Right kidney (tissue), 1 donor: ENCODE measurements around the gene CFAP65.

Source experiments
- DNase-seq: peaks from one replicate; pipeline ENCODE4 v3.0.0-alpha.2; 2016

The CFAP65 gene

GRCh38 chr2:219059725-219060682, 18.7 kb upstream of the CFAP65 start:
- DNase-seq, result peak; percentile 57

GRCh38 chr2:219059375-219059724, 18.0 kb upstream of the CFAP65 start:
- no peak for DNase-seq

- peak; percentile 62 for DNase-seq
These were observed 17.4 kb upstream of the CFAP65 start for GRCh38 chr2:219058541-219059374.

GRCh38 chr2:219057709-219058540, 16.6 kb upstream of the CFAP65 start:
- peak; percentile 67 for DNase-seq

- DNase-seq, result peak; percentile 19
These were observed 15.8 kb upstream of the CFAP65 start for GRCh38 chr2:219056896-219057708.

- DNase-seq, result no peak
These were observed 15.0 kb upstream of the CFAP65 start for GRCh38 chr2:219056176-219056895.

- DNase-seq, result no peak
These were observed 13.9 kb upstream of the CFAP65 start for GRCh38 chr2:219054956-219055903.

- no peak for DNase-seq
These were observed 8.0 kb upstream of the CFAP65 start for GRCh38 chr2:219049282-219049681.

GRCh38 chr2:219045937-219046550, 4.7 kb upstream of the CFAP65 start:
- peak; percentile 31 for DNase-seq

- no peak for DNase-seq
These were observed 1.4 kb upstream of the CFAP65 start for GRCh38 chr2:219042750-219043149.

- no peak for DNase-seq
These were observed 841 bp upstream of the CFAP65 start for GRCh38 chr2:219042157-219042556.

- DNase-seq, result no peak
These were observed 2.7 kb downstream of the CFAP65 start for GRCh38 chr2:219038600-219038999.

GRCh38 chr2:219037783-219038499, 3.4 kb downstream of the CFAP65 start:
- no peak for DNase-seq

- DNase-seq, result no peak
These were observed 5.4 kb downstream of the CFAP65 start for GRCh38 chr2:219035942-219036341.

GRCh38 chr2:219034823-219035222, 6.5 kb downstream of the CFAP65 start:
- DNase-seq, result no peak

GRCh38 chr2:219032051-219032745, 9.1 kb downstream of the CFAP65 start:
- DNase-seq, result no peak

GRCh38 chr2:219031005-219031738, 10.1 kb downstream of the CFAP65 start:
- DNase-seq, result no peak
